MCF 10A (cell line): ENCODE results near the gene MARS1. TPM values are rescaled to one million over a fixed set of nuclear protein-coding genes. Genes with fewer than 3 reads are reported as not detected.
A peak's percentile ranks its signal among the peaks of the same experiment; 100 is the strongest.

ENCODE experiments used
- BruUV-seq: library from RNA; stranded (reverse); fragments of 400-500 nt; replicated peaks from 2 replicates; lab custom pipeline; 2021; lab: Mats Ljungman, UMichigan
- CTCF ChIA-PET: fragments of 300-600 bp; sonication (Branson Sonifier 250); formaldehyde crosslinking; extraction: SDS; loops from one replicate; lab custom pipeline; 2021; ENCODE audit warnings: antibody characterized with exemption, inconsistent platforms; lab: Yijun Ruan, JAX
- POLR2A ChIA-PET: fragments of 300-600, 350-650 bp; sonication (Branson Sonifier 250); formaldehyde crosslinking; extraction: SDS; loops from one replicate; lab custom pipeline; 2020; ENCODE audit warnings: antibody characterized with exemption, inconsistent platforms; lab: Yijun Ruan, JAX
- DNase-seq: peaks from one replicate; pipeline ENCODE4 v3.0.0-alpha.2; 2018; ENCODE audit not compliant: unreplicated experiment
- H3K27ac Mint-ChIP-seq: one replicate; pipeline ENCODE4 v1.8.0; 2022; ENCODE audit warnings: mild to moderate bottlenecking, low read depth, mixed read lengths; ENCODE audit not compliant: unreplicated experiment
- H3K27me3 Mint-ChIP-seq: one replicate; pipeline ENCODE4 v1.8.0; 2022; ENCODE audit warnings: mixed read lengths; ENCODE audit not compliant: insufficient read depth, unreplicated experiment
- H3K36me3 Mint-ChIP-seq: one replicate; pipeline ENCODE4 v1.8.0; 2022; ENCODE audit warnings: mild to moderate bottlenecking, moderate library complexity, mixed read lengths; ENCODE audit not compliant: insufficient read depth, unreplicated experiment
- H3K4me1 Mint-ChIP-seq: one replicate; pipeline ENCODE4 v1.8.0; 2022; ENCODE audit warnings: mixed read lengths; ENCODE audit not compliant: insufficient read depth, unreplicated experiment
- H3K4me3 Mint-ChIP-seq: one replicate; pipeline ENCODE4 v1.8.0; 2022; ENCODE audit warnings: mild to moderate bottlenecking, moderate library complexity, mixed read lengths; ENCODE audit not compliant: unreplicated experiment
- H3K9me3 Mint-ChIP-seq: one replicate; pipeline ENCODE4 v1.8.0; 2022; ENCODE audit warnings: mixed read lengths; ENCODE audit not compliant: unreplicated experiment
- CTCF ChIP-seq: fragments of 200-600 bp; IDR thresholded peaks from one replicate; pipeline ENCODE4 v1.8.0; 2022; ENCODE audit warnings: antibody characterized with exemption, mild to moderate bottlenecking; ENCODE audit not compliant: unreplicated experiment
- intact Hi-C: fragments of 100-400 bp; cut with micrococcal nuclease; formaldehyde crosslinking; loops from 2 replicates; pipeline ENCODE4 v1.14.1; 2022
- total RNA-seq: library from RNA; stranded (reverse); gene quantifications from 2 replicates; pipeline ENCODE4 v1.2.3, GENCODE V29; 2022

The MARS1 gene
- total RNA-seq, 1 experiment from 2014 or later, result 762 TPM

- ChIA-PET CTCF (interaction anchor here (0.5 to 6.6 kb wide), 17 partner anchors 9 to 446 kb away, joined by 3 to 59 read pairs (median 4); partner anchors contain the start of genes ARHGAP9, INHBE and OS9), POLR2A (interaction anchor here (0.7 to 2.0 kb wide), 4 partner anchors 10 to 224 kb away, joined by 3 to 7 read pairs (median 4); no protein-coding TSS in a partner anchor)
- peaks cover 27% of the 10 kb centered on the region for H3K4me1 Mint-ChIP-seq
- intact Hi-C loops, result no loop called here
- H3K27me3 Mint-ChIP-seq, result peaks cover 54% of the 10 kb centered on the region
- peak overlapping the region; percentile 70 for H3K4me3 Mint-ChIP-seq
- no peaks in the 10 kb centered on the region for H3K9me3 Mint-ChIP-seq
- H3K27ac Mint-ChIP-seq, result no peak overlapping the region
- peaks cover 9% of the 10 kb centered on the region for H3K36me3 Mint-ChIP-seq
- BruUV-seq, result no TSS peak
- no peak for TF ChIP-seq CTCF
- DNase-seq, result no peak
Observed at GRCh38 chr12:57461917-57462250, 26.0 kb upstream of the MARS1 start.

- no peaks in the 10 kb centered on the region for H3K9me3 Mint-ChIP-seq
- peak overlapping the region; percentile 70 for H3K4me3 Mint-ChIP-seq
- peak; percentile 92 for DNase-seq
- peaks cover 59% of the 10 kb centered on the region for H3K27me3 Mint-ChIP-seq
- H3K36me3 Mint-ChIP-seq, result peaks cover 9% of the 10 kb centered on the region
- ChIA-PET POLR2A (interaction anchor here (0.6 to 2.0 kb wide), 5 partner anchors 10 to 225 kb away, joined by 3 to 7 read pairs (median 3); no protein-coding TSS in a partner anchor), CTCF (interaction anchor here (0.6 to 6.6 kb wide), 24 partner anchors 9 to 413 kb away, joined by 3 to 59 read pairs (median 4); partner anchors contain the start of genes ARHGAP9, INHBC, INHBE and OS9)
- peak; percentile 93 for TF ChIP-seq CTCF
- BruUV-seq, result no TSS peak
- peak overlapping the region; percentile 67 for H3K27ac Mint-ChIP-seq
- intact Hi-C loops, result no loop called here
- H3K4me1 Mint-ChIP-seq, result peaks cover 25% of the 10 kb centered on the region
Observed at GRCh38 chr12:57462251-57462911, 25.5 kb upstream of the MARS1 start.

- Mint-ChIP-seq H3K9me3 (no peaks in the 10 kb centered on the region), H3K27ac (peak overlapping the region; percentile 67), H3K4me3 (peak overlapping the region; percentile 70), H3K4me1 (peaks cover 25% of the 10 kb centered on the region), H3K27me3 (peaks cover 64% of the 10 kb centered on the region), H3K36me3 (peaks cover 9% of the 10 kb centered on the region)
- ChIA-PET CTCF (interaction anchor here (0.6 to 6.6 kb wide), 26 partner anchors 9 to 414 kb away, joined by 3 to 59 read pairs (median 4); partner anchors contain the start of genes ARHGAP9, INHBC and INHBE), POLR2A (interaction anchor here (0.6 to 2.0 kb wide), 5 partner anchors 11 to 196 kb away, joined by 3 to 7 read pairs (median 4); no protein-coding TSS in a partner anchor)
- TF ChIP-seq CTCF, result no peak
- BruUV-seq, result no TSS peak
- no peak for DNase-seq
- intact Hi-C loops, result no loop called here
Observed at GRCh38 chr12:57462912-57463253, 25.0 kb upstream of the MARS1 start.

- peaks cover 4% of the 10 kb centered on the region for H3K36me3 Mint-ChIP-seq
- no peak overlapping the region for H3K27ac Mint-ChIP-seq
- H3K9me3 Mint-ChIP-seq, result no peaks in the 10 kb centered on the region
- no peak for DNase-seq
- BruUV-seq, result no TSS peak
- intact Hi-C loops, result no loop called here
- no peak for TF ChIP-seq CTCF
- ChIA-PET POLR2A (interaction anchor here (1.0 kb wide), 1 partner anchor 8 kb away, joined by 4 read pairs; no protein-coding TSS in a partner anchor), CTCF (interaction anchor here (0.6 to 6.6 kb wide), 3 partner anchors 12 to 228 kb away, joined by 3 to 59 read pairs (median 4); partner anchors contain the start of gene INHBE)
- peaks cover 81% of the 10 kb centered on the region for H3K27me3 Mint-ChIP-seq
- peaks cover 17% of the 10 kb centered on the region for H3K4me1 Mint-ChIP-seq
- H3K4me3 Mint-ChIP-seq, result no peak overlapping the region
Observed at GRCh38 chr12:57464569-57464968, 23.3 kb upstream of the MARS1 start.
